ENCODE data around the gene ESPNL.
A peak's percentile ranks its signal among the peaks of the same experiment; 100 is the strongest.
"Not testable (repeated sequence)": the region's sequence is repeated elsewhere in the genome, so short reads cannot be mapped to it uniquely, and the experiment has no call there.

The ESPNL gene

DNA sequence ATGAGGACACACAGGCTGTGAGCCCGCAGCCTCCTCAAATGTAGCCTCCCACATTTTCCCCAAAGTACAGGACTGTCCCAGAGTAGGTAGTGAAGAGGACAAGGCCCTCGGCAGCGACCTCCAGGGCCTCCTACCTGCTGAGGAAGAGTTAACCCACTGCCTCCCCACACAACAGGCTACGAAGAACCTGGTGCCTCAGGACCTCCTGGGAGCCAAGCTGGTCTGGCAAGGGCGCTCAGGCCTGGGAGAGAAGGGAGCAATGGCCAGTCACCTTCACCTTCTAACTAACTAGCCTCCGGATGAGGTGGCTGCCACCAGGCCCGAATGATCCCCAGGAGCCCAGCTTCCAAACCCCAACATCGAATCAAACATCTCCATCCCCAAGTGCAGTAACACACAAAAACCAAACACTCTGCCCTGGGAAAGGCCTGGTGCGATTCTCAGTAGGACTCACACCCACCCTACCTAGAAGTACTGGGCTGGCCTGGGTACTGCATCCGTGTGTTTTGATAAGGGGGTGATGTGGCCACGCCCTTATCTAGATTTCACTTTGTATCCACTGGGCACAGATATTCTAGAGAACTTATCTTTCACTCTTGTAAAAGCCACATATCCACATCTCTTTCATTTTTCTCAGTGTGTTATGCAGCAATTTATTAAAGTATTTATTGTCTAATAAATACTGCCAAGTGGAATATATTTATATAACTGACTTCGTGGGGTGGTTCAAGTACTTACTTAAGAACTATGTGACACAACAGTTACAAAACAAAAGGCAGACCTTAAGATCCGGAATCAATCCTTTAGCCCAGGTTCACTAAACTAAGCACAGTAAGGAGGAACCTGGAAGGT, 68.3 kb downstream of the ESPNL start:
- TF ChIP-seq, protein P1, sequence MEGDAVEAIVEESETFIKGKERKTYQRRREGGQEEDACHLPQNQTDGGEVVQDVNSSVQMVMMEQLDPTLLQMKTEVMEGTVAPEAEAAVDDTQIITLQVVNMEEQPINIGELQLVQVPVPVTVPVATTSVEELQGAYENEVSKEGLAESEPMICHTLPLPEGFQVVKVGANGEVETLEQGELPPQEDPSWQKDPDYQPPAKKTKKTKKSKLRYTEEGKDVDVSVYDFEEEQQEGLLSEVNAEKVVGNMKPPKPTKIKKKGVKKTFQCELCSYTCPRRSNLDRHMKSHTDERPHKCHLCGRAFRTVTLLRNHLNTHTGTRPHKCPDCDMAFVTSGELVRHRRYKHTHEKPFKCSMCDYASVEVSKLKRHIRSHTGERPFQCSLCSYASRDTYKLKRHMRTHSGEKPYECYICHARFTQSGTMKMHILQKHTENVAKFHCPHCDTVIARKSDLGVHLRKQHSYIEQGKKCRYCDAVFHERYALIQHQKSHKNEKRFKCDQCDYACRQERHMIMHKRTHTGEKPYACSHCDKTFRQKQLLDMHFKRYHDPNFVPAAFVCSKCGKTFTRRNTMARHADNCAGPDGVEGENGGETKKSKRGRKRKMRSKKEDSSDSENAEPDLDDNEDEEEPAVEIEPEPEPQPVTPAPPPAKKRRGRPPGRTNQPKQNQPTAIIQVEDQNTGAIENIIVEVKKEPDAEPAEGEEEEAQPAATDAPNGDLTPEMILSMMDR (conservative IDR thresholded peaks at IDR 0.05; ENCODE audit: control insufficient read depth, insufficient read depth, low read depth, low read length), result no peak
- H3K4me3 ChIP-seq (ENCODE audit: control insufficient read depth, low read depth, low read length), result no peak overlapping the region
- no peak for DNase-seq (ENCODE audit: low read depth)

GRCh38 chr2:238169048-238169707, 69.0 kb downstream of the ESPNL start:
- TF ChIP-seq, protein P1 (conservative IDR thresholded peaks at IDR 0.05; ENCODE audit: control insufficient read depth, insufficient read depth, low read depth, low read length), result no peak
- DNase-seq (ENCODE audit: low read depth), result peak; percentile 97
- H3K4me3 ChIP-seq (ENCODE audit: control insufficient read depth, low read depth, low read length), result peak overlapping the region; percentile 39

DNA sequence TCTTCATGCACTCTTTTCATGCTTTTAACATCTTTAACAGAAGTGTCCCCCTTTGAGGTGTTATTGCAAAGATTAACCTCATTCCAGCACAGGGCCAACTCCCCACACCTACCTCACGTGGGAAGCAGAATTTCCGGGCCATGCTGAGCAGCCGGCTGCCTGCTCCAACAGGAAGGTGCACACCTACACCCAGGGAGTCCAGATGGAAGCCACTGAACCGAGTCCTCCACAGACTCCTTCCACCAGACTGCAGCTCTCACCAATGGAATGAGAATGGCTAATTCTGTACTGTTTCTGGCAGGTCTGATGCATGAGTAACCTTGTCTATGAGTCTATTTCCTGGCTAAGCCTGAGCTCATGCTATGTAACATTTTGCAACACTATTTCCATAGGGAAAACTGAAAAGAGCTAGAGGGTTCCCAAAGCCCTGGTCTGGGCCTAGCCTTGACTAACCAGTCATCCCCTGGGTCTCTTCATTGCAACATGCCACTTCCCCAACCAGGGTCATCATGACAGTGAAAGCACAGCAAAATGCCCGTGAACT, 69.6 kb downstream of the ESPNL start:
- TF ChIP-seq, protein P1 (conservative IDR thresholded peaks at IDR 0.05; ENCODE audit: control insufficient read depth, insufficient read depth, low read depth, low read length), result no peak
- H3K4me3 ChIP-seq (ENCODE audit: control insufficient read depth, low read depth, low read length), result peak overlapping the region; percentile 39
- DNase-seq (ENCODE audit: low read depth), result peak; percentile 100

DNA sequence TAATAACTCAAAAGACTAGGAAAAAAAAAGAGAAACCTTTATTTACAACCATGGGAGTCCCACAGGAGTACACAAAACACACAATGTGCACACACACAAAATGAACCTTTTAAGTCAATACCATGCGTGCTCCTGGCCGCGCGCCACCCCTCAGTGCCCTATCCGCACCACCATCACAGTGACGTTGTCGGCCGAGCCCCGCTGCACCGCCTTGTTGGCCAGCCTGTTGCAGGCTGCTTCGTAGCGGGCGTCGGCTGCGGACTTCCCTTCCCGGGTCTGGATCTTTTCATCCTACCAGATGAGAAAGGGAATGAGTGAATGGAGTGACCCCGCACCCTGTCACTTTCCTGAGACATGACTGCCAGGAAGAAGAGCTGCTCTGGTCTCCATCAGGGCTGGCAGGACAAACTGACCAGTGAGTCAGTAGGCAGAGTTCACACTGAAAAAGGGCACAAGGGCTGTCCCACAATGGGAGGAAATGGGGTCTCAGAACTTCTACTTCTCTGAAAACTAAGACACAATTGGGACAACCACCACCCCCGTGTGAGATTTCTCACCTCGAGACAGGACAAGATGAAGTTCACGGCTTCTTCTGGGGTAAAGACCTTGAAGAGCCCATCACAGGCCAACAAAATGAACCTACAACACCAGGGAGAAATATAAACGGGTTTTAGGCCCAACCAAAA, 70.4 kb downstream of the ESPNL start:
- DNase-seq (ENCODE audit: low read depth), result peak; percentile 49
- no peak overlapping the region for H3K4me3 ChIP-seq (ENCODE audit: control insufficient read depth, low read depth, low read length)

GRCh38 chr2:238171072-238171431, 70.9 kb downstream of the ESPNL start:
- not testable (repeated sequence) for H3K4me3 ChIP-seq (ENCODE audit: control insufficient read depth, low read depth, low read length); DNase-seq (ENCODE audit: low read depth)

More for the DNA sequence above, 70.4 kb downstream of the ESPNL start:
- TF ChIP-seq, protein P1 (conservative IDR thresholded peaks at IDR 0.05; ENCODE audit: control insufficient read depth, insufficient read depth, low read depth, low read length), result no peak

GRCh38 chr2:238171575-238172187, 71.5 kb downstream of the ESPNL start:
- H3K4me3 ChIP-seq (ENCODE audit: control insufficient read depth, low read depth, low read length), result no peak overlapping the region
- DNase-seq (ENCODE audit: low read depth), result no peak

More at GRCh38 chr2:238171575-238172187, 71.5 kb downstream of the ESPNL start:
- TF ChIP-seq, protein P1 (conservative IDR thresholded peaks at IDR 0.05; ENCODE audit: control insufficient read depth, insufficient read depth, low read depth, low read length), result no peak

All from fibroblast of mammary gland (primary cell).